RWPE1 (cell line): ENCODE measurements around the gene ACY1.

Experiments used
- CTCF ChIA-PET: fragments of 350-600 bp; sonication (Branson Sonifier 250); formaldehyde crosslinking; extraction: SDS; loops from one replicate; lab custom pipeline; 2021; lab: Yijun Ruan, JAX
- POLR2A ChIA-PET: fragments of 400-600 bp; formaldehyde crosslinking; extraction: SDS; loops from one replicate; lab custom pipeline; 2020; ENCODE audit warnings: antibody characterized with exemption; ENCODE audit not compliant: low non-redundant PET; lab: Yijun Ruan, JAX
- DNase-seq: peaks from one replicate; pipeline ENCODE4 v3.0.0; 2012; ENCODE audit warnings: low spot score
- H3K27ac ChIP-seq: fragments of 450-650 bp; 2 replicates; pipeline ENCODE4 v1.5.1; 2017
- CTCF ChIP-seq: fragments of 450-650 bp; conservative IDR thresholded peaks from 2 replicates; pipeline ENCODE4 v1.5.1; 2017; ENCODE audit warnings: low read depth, mild to moderate bottlenecking

ACY1 gene

GRCh38 chr3:51995346-51996163 is 12.2 kb downstream of the ACY1 start, which contains the start of gene RPL29:
TSS of gene RPL29 (minus strand) at chr3:51995895. CDS start at chr3:51995461, 434 bp downstream.
- CTCF ChIA-PET, result interaction anchor here (0.6 kb wide), 1 partner anchor 344 kb away, joined by 3 read pairs; no protein-coding TSS in a partner anchor
- POLR2A ChIA-PET, result interaction anchor here (0.5 to 0.9 kb wide), 3 partner anchors 10 to 153 kb away, joined by 3 to 4 read pairs (median 3); no protein-coding TSS in a partner anchor
- peak; percentile 78 for DNase-seq
- H3K27ac ChIP-seq, result peak within 1 kb of the TSS; percentile 98
- TF ChIP-seq CTCF, result no peak

- TF ChIP-seq CTCF, result no peak
- peak overlapping the region; percentile 64 for H3K27ac ChIP-seq
- DNase-seq, result no peak
- ChIA-PET POLR2A (no interaction called here), CTCF (no interaction called here)
Observed at GRCh38 chr3:51997172-51997571, 13.8 kb downstream of the ACY1 start.

- TF ChIP-seq CTCF, result no peak
- ChIA-PET POLR2A (no interaction called here), CTCF (interaction anchor here (0.8 kb wide), 1 partner anchor 55 kb away, joined by 3 read pairs; no protein-coding TSS in a partner anchor)
- DNase-seq, result peak; percentile 65
- H3K27ac ChIP-seq, result peak overlapping the region; percentile 64
Observed at GRCh38 chr3:51997935-51998596, 14.7 kb downstream of the ACY1 start.

GRCh38 chr3:51998774-51999173 is 15.4 kb downstream of the ACY1 start:
- POLR2A ChIA-PET, result no interaction called here
- DNase-seq, result no peak
- peak overlapping the region; percentile 64 for H3K27ac ChIP-seq
- no peak for TF ChIP-seq CTCF
- CTCF ChIA-PET, result interaction anchor here (0.8 kb wide), 1 partner anchor 54 kb away, joined by 3 read pairs; no protein-coding TSS in a partner anchor

- TF ChIP-seq CTCF, result no peak
- CTCF ChIA-PET, result interaction anchor here (0.6 kb wide), 1 partner anchor 43 kb away, joined by 3 read pairs; no protein-coding TSS in a partner anchor
- peak overlapping the region; percentile 16; the same call in 1 of the 2 replicates for H3K27ac ChIP-seq
- DNase-seq, result no peak
- POLR2A ChIA-PET, result no interaction called here
Observed at GRCh38 chr3:51999846-52000245, 16.5 kb downstream of the ACY1 start.

GRCh38 chr3:52001443-52001974 is 18.2 kb downstream of the ACY1 start:
- peak; percentile 81 for DNase-seq
- H3K27ac ChIP-seq, result peak overlapping the region; percentile 58
- peak; percentile 95 for TF ChIP-seq CTCF
- ChIA-PET CTCF (interaction anchor here (0.6 to 1.9 kb wide), 22 partner anchors 13 to 514 kb away, joined by 3 to 12 read pairs (median 3); partner anchors contain the start of gene DUSP7), POLR2A (no interaction called here)
